K562 (cell line): Measurements from ENCODE around the gene MS4A6E. TPM values are rescaled to one million over a fixed set of nuclear protein-coding genes. Genes with fewer than 3 reads are reported as not detected.

ENCODE experiments used
- ATAC-seq: fragments of 200-7000 bp; cut with Tn5 transposase; 3 replicates; pipeline ENCODE4 v1.9.1; 2020; ENCODE audit warnings: moderate library complexity
- BruUV-seq: library from RNA; stranded (reverse); fragments of 400-500 nt; replicated peaks from 2 replicates; lab custom pipeline; 2021; lab: Mats Ljungman, UMichigan
- CTCF ChIA-PET: fragments of 300-600 bp; formaldehyde crosslinking; extraction: SDS; loops from one replicate; lab custom pipeline; 2021; ENCODE audit warnings: low intra/inter-chr PET ratio; lab: Yijun Ruan, JAX
- POLR2A ChIA-PET: fragments of 300-600, 350-650 bp; sonication (Branson Sonifier 250); formaldehyde crosslinking; extraction: SDS; loops from one replicate; lab custom pipeline; 2021; ENCODE audit warnings: antibody characterized with exemption, inconsistent platforms; lab: Yijun Ruan, JAX
- DNase-seq, 4 experiments: peaks; one replicate each; pipeline versions ENCODE4 v3.0.0 to v3.0.0-alpha.2; 2011 to 2018; ENCODE audit warnings: low spot score in 3 of 4, mixed read lengths in 3 of 4; ENCODE audit errors: extremely low read depth in 1 of 4
- FAIRE-seq: peaks from 2 replicates; lab custom pipeline; 2011; peaks lifted over from hg19 to GRCh38; lab: Jason Lieb, UNC
- H2AFZ ChIP-seq: 2 replicates; pipeline ENCODE4 v1.6.0; 2011; ENCODE audit warnings: low read depth, low read length, control low read depth, inconsistent platforms
- H3K27ac ChIP-seq: fragments of 200-600 bp; 3 replicates; pipeline ENCODE4 v1.8.0; 2011; ENCODE audit warnings: low read depth, mild to moderate bottlenecking, control low read depth, inconsistent platforms, low read length, moderate library complexity, mixed read lengths; ENCODE audit errors: extremely low read depth
- H3K27me3 ChIP-seq, 2 experiments: fragments of 300-600 bp in 1 of 2; 2 replicates in 1 of 2; 3 replicates in 1 of 2; pipeline versions ENCODE4 v1.6.0 to v1.8.0; 2011; ENCODE audit warnings: inconsistent platforms in 2 of 2, low read length in 2 of 2, mild to moderate bottlenecking in 1 of 2, mixed read lengths in 1 of 2, moderate library complexity in 1 of 2; ENCODE audit not compliant: control insufficient read depth in 2 of 2, insufficient read depth in 2 of 2
- H3K36me3 ChIP-seq: fragments of 300-600 bp; 3 replicates; pipeline ENCODE4 v1.8.0; 2011; ENCODE audit warnings: mild to moderate bottlenecking, low read length, inconsistent platforms; ENCODE audit not compliant: control insufficient read depth, insufficient read depth
- H3K4me1 ChIP-seq, 2 experiments: fragments of 200-600 bp in 1 of 2; replicated peaks in 1 of 2; 2 replicates in 1 of 2; 3 replicates in 1 of 2; pipeline versions ENCODE4 v1.5.1 to v1.8.0; 2011; ENCODE audit warnings: inconsistent platforms in 2 of 2, low read length in 2 of 2, mild to moderate bottlenecking in 1 of 2, mixed read lengths in 1 of 2, moderate library complexity in 1 of 2; ENCODE audit not compliant: control insufficient read depth in 2 of 2, insufficient read depth in 2 of 2
- H3K4me2 ChIP-seq: 2 replicates; pipeline ENCODE4 v1.6.1; 2011; ENCODE audit warnings: low read length, control low read depth, inconsistent platforms, mixed read lengths; ENCODE audit not compliant: insufficient read depth
- H3K4me3 ChIP-seq: fragments of 200-600 bp; sonication (generic), shearing (Covaris generic); 2 replicates; pipeline ENCODE4 v1.5.1; 2016; ENCODE audit warnings: control low read depth, inconsistent platforms
- H3K79me2 ChIP-seq: fragments of 200-600 bp; 3 replicates; pipeline ENCODE4 v1.8.0; 2011; ENCODE audit warnings: low read length, inconsistent platforms; ENCODE audit not compliant: control insufficient read depth, insufficient read depth
- H3K9ac ChIP-seq, 2 experiments: 2 replicates each; pipeline versions ENCODE4 v1.6.0 to v1.6.1; 2011; ENCODE audit warnings: low read depth in 2 of 2, low read length in 2 of 2, control low read depth in 1 of 2, inconsistent platforms in 1 of 2, mild to moderate bottlenecking in 1 of 2, mixed read lengths in 1 of 2; ENCODE audit not compliant: insufficient read depth in 1 of 2
- H3K9me1 ChIP-seq: one replicate; pipeline ENCODE4 v1.6.0; 2011; ENCODE audit warnings: inconsistent platforms, mild to moderate bottlenecking, low read length, moderate library complexity; ENCODE audit not compliant: control insufficient read depth, insufficient read depth
- H3K9me3 ChIP-seq: replicated peaks from 2 replicates; pipeline ENCODE4 v1.5.1; 2011; ENCODE audit warnings: low read depth, low read length, inconsistent platforms; ENCODE audit not compliant: control insufficient read depth, insufficient read depth
- H4K20me1 ChIP-seq: replicated peaks from 2 replicates; pipeline ENCODE4 v1.6.1; 2011; ENCODE audit warnings: low read length, inconsistent platforms, mixed read lengths; ENCODE audit not compliant: control insufficient read depth, insufficient read depth
- BRF1 ChIP-seq: IDR thresholded peaks from 3 replicates; pipeline ENCODE4 v1.6.1; 2011; ENCODE audit warnings: borderline replicate concordance, mild to moderate bottlenecking; ENCODE audit not compliant: insufficient read length; ENCODE audit errors: extremely low read depth
- FOXO4 ChIP-seq: fragments of 450-650 bp; formaldehyde crosslinking; IDR thresholded peaks from 2 replicates; pipeline ENCODE4 v1.4.0; 2020; ENCODE audit warnings: mild to moderate bottlenecking, moderate library complexity
- HSF4 ChIP-seq: fragments of 250-450 bp; sonication (Bioruptor Pico); IDR thresholded peaks from 2 replicates; pipeline ENCODE4 v2.1.2; 2022; ENCODE audit warnings: mild to moderate bottlenecking, moderate library complexity, borderline replicate concordance
- KLF13 ChIP-seq: fragments of 450-650 bp; IDR thresholded peaks from 2 replicates; pipeline ENCODE4 v1.6.1; 2016; ENCODE audit warnings: missing genetic modification characterization, low read depth, mild to moderate bottlenecking, missing compliant biosample characterization, moderate library complexity, borderline replicate concordance
- NFIC ChIP-seq: fragments of 450-650 bp; IDR thresholded peaks from 2 replicates; pipeline ENCODE4 v1.6.1; 2017; ENCODE audit warnings: mild to moderate bottlenecking, inconsistent platforms
- PHF21A ChIP-seq: fragments of 450-650 bp; IDR thresholded peaks from 2 replicates; pipeline ENCODE4 v1.6.1; 2017; ENCODE audit warnings: low read depth, borderline replicate concordance
- RREB1 ChIP-seq: fragments of 250-450 bp; sonication (Bioruptor Pico); IDR thresholded peaks from 2 replicates; pipeline ENCODE4 v1.4.0; 2020
- SIN3B ChIP-seq: fragments of 450-650 bp; IDR thresholded peaks from 2 replicates; pipeline ENCODE4 v1.6.1; 2017; ENCODE audit warnings: low read depth, mild to moderate bottlenecking, moderate library complexity
- TEAD1 ChIP-seq, 2 experiments: fragments of 450-650 bp in 1 of 2; sonication (generic) in 1 of 2; formaldehyde crosslinking; IDR thresholded peaks; 2 replicates each; pipeline versions ENCODE4 v1.4.0 to v1.8.0; 2020 to 2022; ENCODE audit warnings: mild to moderate bottlenecking in 2 of 2, missing genetic modification reagents in 1 of 2
- ZNF766 ChIP-seq: fragments of 200-800 bp; sonication (Bioruptor generic); conservative IDR thresholded peaks from 2 replicates; pipeline ENCODE4 v1.6.1; 2016; ENCODE audit warnings: missing genetic modification characterization, missing compliant biosample characterization
- WGBS: fragments of 100-300 bp; shearing (Covaris generic); methylation state at CpG from one replicate; pipeline ENCODE4 v1.1.6; 2016; ENCODE audit warnings: low coverage, mixed read lengths; ENCODE audit not compliant: insufficient coverage; ENCODE audit errors: missing lambda C conversion rate; 5-methylcytosine and 5-hydroxymethylcytosine counted together
- in situ Hi-C: fragments of 300-500 bp; cut with MboI; formaldehyde crosslinking; loops from 4 replicates; pipeline ENCODE4 v1.15.0; 2018; ENCODE audit warnings: inconsistent platforms, mixed read lengths
- intact Hi-C: fragments of 100-400 bp; cut with micrococcal nuclease; formaldehyde crosslinking; loops from 2 replicates; pipeline ENCODE4 v1.14.2; 2022
- polyA plus RNA-seq, 8 experiments: library from polyadenylated mRNA; depleted of rRNA in 4 of 8; stranded (reverse) in 5 of 8; unstranded in 3 of 8; fragments of >200 nt; fragmentation: Nextera tagmentation in 2 of 8; fragmentation: Illumina TruSeq in 1 of 8; extraction: Ambion mirVana in 2 of 8; extraction: Trizol in 1 of 8; gene quantifications; 2 replicates each; pipeline versions ENCODE4 v1.2.1 to v1.2.3, GENCODE V29; 2011 to 2014; ENCODE audit warnings: inconsistent platforms in 1 of 8, missing spikeins in 1 of 8
- total RNA-seq, 7 experiments: library from RNA; depleted of rRNA in 6 of 7; stranded (reverse); fragments of >200 nt in 6 of 7; fragmentation: Illumina TruSeq in 2 of 7; extraction: Trizol in 2 of 7; gene quantifications; 2 replicates each; pipeline versions ENCODE4 v1.2.1 to v1.2.3, GENCODE V29; 2011 to 2021; ENCODE audit warnings: low replicate concordance in 1 of 7

Gene MS4A6E
- total and polyA plus RNA-seq, 9 of the 15 experiments (the other 6 are each of a cell fraction or from before 2014, with no cell fraction given) = 0.13 to 0.15 TPM; not detected in 7

GRCh38 chr11:60336767-60337391, 9.8 kb downstream of the MS4A6E start:
- no peak overlapping the region for H3K9ac ChIP-seq
- no peaks in the 10 kb centered on the region for H3K27me3 ChIP-seq
- no peaks in the 10 kb centered on the region for H3K36me3 ChIP-seq
- H3K27ac ChIP-seq = no peak overlapping the region
- H3K4me2 ChIP-seq = no peak overlapping the region
- in situ Hi-C loops = no loop called here
- H2AFZ ChIP-seq = no peak overlapping the region
- no peak for FAIRE-seq
- BruUV-seq = no TSS peak
- CTCF ChIA-PET = no interaction called here
- H3K4me1 ChIP-seq = no peaks in the 10 kb centered on the region; a peak in 1 of 5 replicates
- no peaks in the 10 kb centered on the region for H3K79me2 ChIP-seq
- H3K9me3 ChIP-seq = no peaks in the 10 kb centered on the region
- no peaks in the 10 kb centered on the region for H3K9me1 ChIP-seq
- ATAC-seq = no peak
- no peaks in the 10 kb centered on the region for H4K20me1 ChIP-seq
- DNase-seq = no peak
- TF ChIP-seq FOXO4 (CRISPR knock-in tag) (no peak), SIN3B (no peak), KLF13 (no peak), HSF4 (CRISPR knock-in tag) (no peak), TEAD1 (CRISPR knock-in tag; IDR thresholded peaks at IDR 0.05) (no peak), BRF1 (no peak), PHF21A (no peak), RREB1 (CRISPR knock-in tag) (no peak), ZNF766 (no peak), NFIC (no peak)
- TF ChIP-seq, all 486 proteins: peak for 0
- no peak overlapping the region for H3K4me3 ChIP-seq
- intact Hi-C loops = loop anchor here (10.0 kb wide), 1 partner anchor 522 kb away; the partner anchor contains the start of gene MRPL16
- POLR2A ChIA-PET = interaction anchor here (0.7 kb wide), 2 partner anchors 287 to 727 kb away, joined by 3 read pairs; no protein-coding TSS in a partner anchor
- 5% methylated on average over 7 of the region's 7 CpGs for WGBS
